T-helper 9 cell (primary cell): Measurements from ENCODE around the gene PDCD4.
"Not testable (repeated sequence)": the region's sequence is repeated elsewhere in the genome, so short reads cannot be mapped to it uniquely, and the experiment has no call there.

Experiments
- DNase-seq: peaks from one replicate; pipeline ENCODE4 v3.0.0-alpha.2; 2020

PDCD4 gene

DNA sequence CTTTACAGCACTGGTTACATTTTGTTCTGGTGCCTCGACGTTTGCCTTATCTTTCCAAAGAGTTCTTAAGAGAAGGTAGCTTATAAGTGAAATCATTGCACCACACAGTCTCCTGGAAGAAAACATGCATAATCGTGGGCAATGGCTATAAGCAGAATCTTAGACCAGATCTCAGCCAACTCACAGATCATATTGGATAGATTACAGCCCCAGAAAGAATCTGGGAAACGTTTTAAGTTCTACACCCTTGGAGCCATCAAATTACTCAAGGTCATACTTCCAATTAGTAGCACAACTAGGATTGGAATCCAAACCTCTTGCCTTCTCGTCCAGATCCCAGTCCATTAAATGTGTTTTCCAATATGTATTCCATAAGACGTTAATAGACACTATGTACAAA is 8.8 kb upstream of the PDCD4 start:
- DNase-seq = no peak

GRCh38 chr10:110863361-110863760 is 8.4 kb upstream of the PDCD4 start:
- no peak for DNase-seq

DNA sequence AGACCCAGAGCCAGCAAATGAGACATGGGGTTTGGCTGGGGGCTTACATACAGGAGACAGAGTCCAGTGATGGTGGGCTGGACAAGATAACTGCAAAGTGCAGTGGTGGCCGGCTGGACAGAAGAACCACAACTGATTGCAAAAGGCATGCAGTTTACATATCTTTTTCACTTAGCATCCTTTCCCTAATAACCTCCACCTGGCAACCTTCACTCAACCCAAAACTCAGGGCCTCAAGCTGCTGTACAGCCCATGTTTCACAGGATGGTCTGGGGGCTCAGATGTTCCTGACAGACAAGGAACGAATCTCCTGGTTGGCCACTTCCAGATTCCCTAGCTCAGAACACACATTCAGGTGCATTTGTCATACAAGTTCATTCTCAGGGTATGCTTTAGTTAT is 7.8 kb upstream of the PDCD4 start:
- no peak for DNase-seq

DNA sequence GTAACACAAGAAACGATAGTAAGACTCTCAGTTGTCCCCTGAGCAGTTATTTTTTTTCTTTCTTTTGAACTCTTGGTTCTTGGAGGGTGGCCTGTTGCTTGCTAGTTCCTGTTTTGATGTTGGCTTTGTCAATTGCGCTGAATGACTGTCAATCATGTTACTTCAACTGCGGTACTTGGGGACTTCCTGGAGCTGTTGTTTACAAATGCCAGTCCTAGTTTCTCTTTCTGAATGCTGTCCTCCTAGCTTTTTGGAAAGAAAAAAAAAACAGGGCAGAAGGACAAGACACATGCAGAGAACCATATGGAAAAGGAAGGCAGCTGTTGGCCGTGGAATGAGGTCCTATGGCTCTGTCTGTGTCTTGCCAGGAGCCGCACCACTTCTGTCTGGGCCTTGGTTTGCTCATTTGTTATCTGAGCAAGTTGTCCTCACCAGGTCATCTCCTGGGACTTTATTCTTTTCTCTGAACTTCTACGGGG is 7.0 kb upstream of the PDCD4 start:
- DNase-seq = peak; percentile 22

DNA sequence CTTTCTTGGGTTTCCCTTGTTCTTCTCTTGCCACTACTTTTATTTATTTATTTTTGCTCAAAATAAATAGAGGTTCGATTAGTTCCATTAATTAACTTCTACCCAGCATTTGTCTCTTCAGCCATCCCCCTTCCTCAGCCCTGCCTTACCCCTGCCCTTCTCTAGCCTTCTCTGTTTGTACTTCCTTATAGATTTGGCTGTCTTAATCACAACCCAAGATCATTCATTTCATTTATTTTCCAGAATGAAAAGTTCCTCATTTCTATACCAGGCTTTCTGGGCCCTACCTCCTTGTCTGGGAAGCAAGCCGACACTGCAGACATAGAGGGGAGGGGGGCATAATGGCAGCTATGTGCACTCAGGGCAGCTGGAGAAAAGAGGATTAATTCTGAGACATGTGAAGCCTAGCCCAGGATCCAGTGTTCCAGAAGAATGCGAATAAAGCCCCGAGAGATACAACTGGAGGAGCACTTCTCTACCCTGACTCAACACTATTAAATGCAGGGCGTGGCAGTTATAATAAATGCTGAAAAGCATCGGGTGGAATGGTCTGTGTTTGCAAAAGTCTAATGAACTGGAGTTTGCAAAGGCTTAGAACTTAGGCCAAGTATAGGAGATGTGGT is 6.4 kb upstream of the PDCD4 start:
- no peak for DNase-seq

DNA sequence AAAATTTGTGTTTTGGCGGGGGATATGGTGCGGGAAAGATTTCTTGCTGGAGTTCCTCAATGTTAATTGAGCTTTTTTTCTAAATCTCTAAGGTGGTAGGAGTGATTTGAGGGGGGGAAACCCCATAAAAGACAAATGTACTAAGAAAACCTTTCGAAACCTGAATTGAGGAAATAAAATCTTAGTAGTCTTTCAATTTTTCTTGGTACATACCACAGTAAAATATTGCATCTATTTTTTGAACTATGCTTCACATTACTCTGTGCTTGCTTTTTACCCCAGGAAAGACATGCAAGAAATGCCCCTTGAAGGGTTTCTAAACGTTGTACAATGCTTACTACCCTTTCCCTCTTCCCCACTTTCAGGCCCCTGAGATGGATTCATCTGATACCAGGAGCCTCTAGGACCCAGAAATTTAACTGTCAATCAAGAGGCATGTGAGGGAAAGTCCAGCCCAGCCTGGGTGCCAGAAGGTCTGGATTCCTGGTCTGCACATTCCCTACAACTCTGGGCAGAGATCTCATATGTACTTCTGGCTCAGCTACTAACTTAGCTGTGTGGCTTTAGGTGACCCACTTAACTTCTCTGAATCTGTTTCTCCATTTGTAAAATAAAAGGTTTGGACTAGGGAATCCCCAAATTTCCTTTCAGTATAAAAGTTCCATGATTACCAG is 5.8 kb upstream of the PDCD4 start:
- no peak for DNase-seq

- DNase-seq = not testable (repeated sequence)
Observed at GRCh38 chr10:110867011-110867806, 4.5 kb upstream of the PDCD4 start.

- DNase-seq = no peak
Observed at GRCh38 chr10:110867807-110868465, 3.8 kb upstream of the PDCD4 start.

DNA sequence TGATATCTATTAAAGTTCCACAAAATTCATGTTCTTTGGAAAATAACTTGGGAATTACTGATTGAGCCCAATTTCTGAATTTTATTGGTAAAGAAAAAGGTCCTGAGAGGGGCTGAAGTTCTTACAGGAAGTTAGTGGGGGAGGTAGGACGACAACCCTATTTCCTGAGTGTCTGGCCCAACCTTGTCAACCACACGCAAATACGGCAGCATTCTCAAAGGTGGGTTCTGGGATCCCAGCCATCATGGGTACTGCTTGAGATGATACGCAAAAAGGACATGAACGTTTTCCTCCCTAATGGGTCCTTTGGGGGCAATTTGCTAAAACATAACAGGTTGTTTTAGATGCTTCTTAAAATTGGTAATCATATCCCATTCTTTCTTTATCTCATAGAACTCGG is 2.7 kb upstream of the PDCD4 start:
- DNase-seq = peak; percentile 51

- no peak for DNase-seq
Observed at GRCh38 chr10:110870823-110871297, 868 bp upstream of the PDCD4 start.

GRCh38 chr10:110872145-110872983 is 636 bp downstream of the PDCD4 start:
- DNase-seq = peak; percentile 74

GRCh38 chr10:110872984-110873923 is 1.5 kb downstream of the PDCD4 start:
- no peak for DNase-seq

- no peak for DNase-seq
Observed at GRCh38 chr10:110873951-110874350, 2.2 kb downstream of the PDCD4 start.

GRCh38 chr10:110876000-110876399 is 4.3 kb downstream of the PDCD4 start:
- DNase-seq = no peak

GRCh38 chr10:110876788-110877187 is 5.1 kb downstream of the PDCD4 start:
- DNase-seq = no peak

GRCh38 chr10:110880012-110880411 is 8.3 kb downstream of the PDCD4 start:
- no peak for DNase-seq

GRCh38 chr10:110881247-110881646 is 9.5 kb downstream of the PDCD4 start:
- no peak for DNase-seq

- no peak for DNase-seq
Observed at GRCh38 chr10:110881905-110882304, 10.2 kb downstream of the PDCD4 start.

DNA sequence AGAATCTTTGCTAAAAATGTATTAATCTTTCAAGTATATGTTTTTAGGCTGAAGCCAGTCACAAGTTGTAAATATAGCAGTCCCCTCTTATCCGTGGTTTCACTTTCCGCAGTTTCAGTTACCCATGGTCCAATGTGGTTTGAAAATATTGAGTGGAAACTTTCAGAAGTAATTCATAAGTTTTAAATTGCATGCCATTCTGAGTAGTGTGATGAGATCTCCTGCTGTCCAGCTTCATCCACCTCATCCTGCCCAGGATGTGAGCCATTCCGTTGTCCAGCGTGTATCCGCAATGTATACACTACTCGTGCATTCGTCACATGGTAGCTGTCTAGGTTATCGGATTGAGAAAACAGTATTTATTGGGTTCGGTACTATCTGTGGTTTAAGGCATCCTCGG is 12.2 kb downstream of the PDCD4 start:
- no peak for DNase-seq

DNA sequence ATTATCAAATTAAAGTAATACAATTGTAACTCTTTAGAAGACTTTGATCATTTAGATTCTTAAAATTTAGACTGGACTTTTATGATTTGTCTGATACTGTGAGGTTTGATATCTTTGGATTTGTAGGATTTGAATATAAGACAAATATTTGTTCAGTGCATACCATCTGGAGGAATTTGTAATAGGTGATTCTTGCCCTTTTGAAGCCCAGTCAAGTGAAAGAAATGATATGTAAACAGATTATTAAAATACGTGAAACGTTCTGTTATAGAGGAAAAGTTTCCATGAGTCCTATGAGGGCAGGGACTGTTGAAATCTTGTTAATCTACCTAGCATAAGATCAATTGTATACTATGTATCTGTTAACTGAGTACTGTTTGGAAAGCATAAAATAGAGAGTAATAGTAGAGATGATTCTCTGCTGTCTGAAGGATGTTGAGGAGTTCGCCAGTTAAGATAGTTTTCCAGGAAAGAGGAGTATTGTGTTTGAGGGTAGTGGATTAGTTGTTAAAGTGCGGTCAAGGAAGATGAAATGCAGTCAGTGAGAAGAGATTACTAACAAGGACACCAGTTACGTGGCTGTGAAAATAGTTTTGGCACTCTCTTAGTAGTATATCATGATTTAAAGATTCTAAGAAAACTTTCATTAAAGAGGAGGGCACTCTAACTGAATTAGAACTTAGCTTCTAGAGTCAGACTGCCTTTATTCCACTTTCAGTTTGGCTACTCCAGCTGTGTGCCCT is 14.4 kb downstream of the PDCD4 start:
- DNase-seq = no peak
